ENCODE measurements around the gene GLG1.
"Not testable (repeated sequence)": the region's sequence is repeated elsewhere in the genome, so short reads cannot be mapped to it uniquely, and the experiment has no call there.

DNA sequence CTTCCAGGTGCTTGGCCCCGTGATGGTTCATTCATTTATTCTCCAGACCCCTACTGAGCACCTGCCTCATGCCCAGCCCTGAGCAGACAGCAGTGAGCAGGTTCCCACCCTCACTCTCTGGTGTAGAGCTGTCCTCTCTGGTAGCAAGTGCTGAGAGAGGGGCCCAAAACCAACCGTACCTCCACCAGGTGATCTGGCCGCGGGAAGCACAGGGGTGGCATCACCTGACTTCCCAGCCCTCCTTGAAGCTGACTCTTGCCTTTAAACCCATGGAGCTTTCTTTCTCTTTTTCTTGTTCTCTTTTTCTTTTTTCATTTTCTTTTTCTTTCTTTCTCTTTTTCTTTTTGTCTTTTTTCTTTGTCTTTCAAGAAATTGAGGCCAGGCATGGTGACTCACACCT lies 206.7 kb downstream of the GLG1 start:
- TF ChIP-seq, protein P1, sequence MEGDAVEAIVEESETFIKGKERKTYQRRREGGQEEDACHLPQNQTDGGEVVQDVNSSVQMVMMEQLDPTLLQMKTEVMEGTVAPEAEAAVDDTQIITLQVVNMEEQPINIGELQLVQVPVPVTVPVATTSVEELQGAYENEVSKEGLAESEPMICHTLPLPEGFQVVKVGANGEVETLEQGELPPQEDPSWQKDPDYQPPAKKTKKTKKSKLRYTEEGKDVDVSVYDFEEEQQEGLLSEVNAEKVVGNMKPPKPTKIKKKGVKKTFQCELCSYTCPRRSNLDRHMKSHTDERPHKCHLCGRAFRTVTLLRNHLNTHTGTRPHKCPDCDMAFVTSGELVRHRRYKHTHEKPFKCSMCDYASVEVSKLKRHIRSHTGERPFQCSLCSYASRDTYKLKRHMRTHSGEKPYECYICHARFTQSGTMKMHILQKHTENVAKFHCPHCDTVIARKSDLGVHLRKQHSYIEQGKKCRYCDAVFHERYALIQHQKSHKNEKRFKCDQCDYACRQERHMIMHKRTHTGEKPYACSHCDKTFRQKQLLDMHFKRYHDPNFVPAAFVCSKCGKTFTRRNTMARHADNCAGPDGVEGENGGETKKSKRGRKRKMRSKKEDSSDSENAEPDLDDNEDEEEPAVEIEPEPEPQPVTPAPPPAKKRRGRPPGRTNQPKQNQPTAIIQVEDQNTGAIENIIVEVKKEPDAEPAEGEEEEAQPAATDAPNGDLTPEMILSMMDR (IDR thresholded peaks at IDR 0.05; ENCODE audit: poor library complexity) = not testable (repeated sequence)
- not testable (repeated sequence) for TF ChIP-seq EZH2 (IDR thresholded peaks at IDR 0.05; ENCODE audit: borderline replicate concordance); EZH2phosphoT487 (IDR thresholded peaks at IDR 0.05; ENCODE audit: low read depth, severe bottlenecking, unreplicated experiment)
